ENCODE measurements around the gene GRHPR. TPM values are rescaled to one million over a fixed set of nuclear protein-coding genes. Genes with fewer than 3 reads are reported as not detected.
"Not testable (repeated sequence)": the region's sequence is repeated elsewhere in the genome, so short reads cannot be mapped to it uniquely, and the experiment has no call there.

Gene GRHPR
- total RNA-seq, 1 donor from 2014 or later = 178 TPM

- not testable (repeated sequence) for DNase-seq (ENCODE audit: extremely low read depth, low read depth, low spot score)
Measured at GRCh38 chr9:37397948-37398347, 24.5 kb upstream of the GRHPR start.

- DNase-seq (ENCODE audit: extremely low read depth, low read depth, low spot score) = no peak
Measured at GRCh38 chr9:37398464-37399025, 24.0 kb upstream of the GRHPR start.

- DNase-seq (ENCODE audit: extremely low read depth, low read depth, low spot score) = no peak
Measured at GRCh38 chr9:37399336-37399735, 23.2 kb upstream of the GRHPR start.

- DNase-seq (ENCODE audit: extremely low read depth, low read depth, low spot score) = no peak
Measured at GRCh38 chr9:37404590-37404989, 17.9 kb upstream of the GRHPR start.

GRCh38 chr9:37405350-37405749 lies 17.1 kb upstream of the GRHPR start:
- no peak for DNase-seq (ENCODE audit: extremely low read depth, low read depth, low spot score)

GRCh38 chr9:37405764-37406380 lies 16.6 kb upstream of the GRHPR start:
- DNase-seq (ENCODE audit: extremely low read depth, low read depth, low spot score) = no peak

- no peak for DNase-seq (ENCODE audit: extremely low read depth, low read depth, low spot score)
Measured at GRCh38 chr9:37406603-37407401, 15.7 kb upstream of the GRHPR start.

GRCh38 chr9:37407468-37407867 lies 15.0 kb upstream of the GRHPR start:
- DNase-seq (ENCODE audit: extremely low read depth, low read depth, low spot score) = no peak

GRCh38 chr9:37408933-37409710 lies 13.4 kb upstream of the GRHPR start:
- no peak for DNase-seq (ENCODE audit: extremely low read depth, low read depth, low spot score)

- DNase-seq (ENCODE audit: extremely low read depth, low read depth, low spot score) = no peak
Measured at GRCh38 chr9:37410354-37410861, 12.1 kb upstream of the GRHPR start.

GRCh38 chr9:37410969-37411785 lies 11.3 kb upstream of the GRHPR start:
- no peak for DNase-seq (ENCODE audit: extremely low read depth, low read depth, low spot score)

GRCh38 chr9:37412431-37413151 lies 9.9 kb upstream of the GRHPR start:
- DNase-seq (ENCODE audit: extremely low read depth, low read depth, low spot score) = no peak

GRCh38 chr9:37413311-37413710 lies 9.2 kb upstream of the GRHPR start:
- no peak for DNase-seq (ENCODE audit: extremely low read depth, low read depth, low spot score)

- no peak for DNase-seq (ENCODE audit: extremely low read depth, low read depth, low spot score)
Measured at GRCh38 chr9:37414503-37414943, 8.0 kb upstream of the GRHPR start.

GRCh38 chr9:37415011-37415719 lies 7.3 kb upstream of the GRHPR start:
- DNase-seq (ENCODE audit: extremely low read depth, low read depth, low spot score) = peak; percentile 29

GRCh38 chr9:37417252-37417803 lies 5.2 kb upstream of the GRHPR start:
- no peak for DNase-seq (ENCODE audit: extremely low read depth, low read depth, low spot score)

GRCh38 chr9:37417857-37418618 lies 4.5 kb upstream of the GRHPR start:
- DNase-seq (ENCODE audit: extremely low read depth, low read depth, low spot score) = no peak

- no peak for DNase-seq (ENCODE audit: extremely low read depth, low read depth, low spot score)
Measured at GRCh38 chr9:37419204-37419603, 3.3 kb upstream of the GRHPR start.

All from glomerular endothelial cell (primary cell).